ENCODE results near the gene DGKA.
"Not testable (repeated sequence)": the region's sequence is repeated elsewhere in the genome, so short reads cannot be mapped to it uniquely, and the experiment has no call there.

The DGKA gene

DNA sequence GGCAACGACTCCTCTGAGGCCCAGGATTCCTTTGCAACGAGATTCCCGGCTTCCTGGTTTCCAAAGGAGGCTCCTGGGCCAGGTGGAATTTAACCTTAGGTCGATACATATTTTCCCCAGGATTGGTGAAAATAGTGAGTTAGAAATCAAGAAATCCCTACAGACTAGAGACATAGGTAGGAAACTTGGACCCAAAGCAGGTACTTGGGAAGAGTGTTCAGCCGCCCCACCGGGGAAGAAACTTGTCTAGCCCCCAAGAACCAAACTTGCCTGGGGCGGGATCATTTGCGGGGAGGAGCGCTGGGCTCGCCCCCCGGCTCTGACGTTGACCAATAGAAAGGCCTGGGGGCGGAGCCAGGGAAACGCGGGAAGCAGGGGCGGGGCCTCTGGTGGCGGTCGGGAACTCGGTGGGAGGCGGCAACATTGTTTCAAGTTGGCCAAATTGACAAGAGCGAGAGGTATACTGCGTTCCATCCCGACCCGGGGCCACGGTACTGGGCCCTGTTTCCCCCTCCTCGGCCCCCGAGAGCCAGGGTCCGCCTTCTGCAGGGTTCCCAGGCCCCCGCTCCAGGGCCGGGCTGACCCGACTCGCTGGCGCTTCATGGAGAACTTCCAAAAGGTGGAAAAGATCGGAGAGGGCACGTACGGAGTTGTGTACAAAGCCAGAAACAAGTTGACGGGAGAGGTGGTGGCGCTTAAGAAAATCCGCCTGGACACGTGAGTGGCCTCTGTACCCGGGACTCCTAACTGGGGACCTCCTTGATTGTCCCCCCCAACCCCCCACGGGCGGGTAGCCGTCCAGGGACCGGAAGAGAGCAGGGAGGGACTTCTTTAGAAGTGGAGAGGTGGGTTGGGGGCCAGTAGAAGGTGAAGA, 35.7 kb downstream of the DGKA start, which contains the start of gene CDK2:
Gene CDK2, plus strand, starts transcription at position 423 of the 874 bp plus-strand sequence. Its CDS starts 179 bp downstream, at position 602.
- DNase-seq (ENCODE audit: low read depth, low spot score), result peak; percentile 92

DNA sequence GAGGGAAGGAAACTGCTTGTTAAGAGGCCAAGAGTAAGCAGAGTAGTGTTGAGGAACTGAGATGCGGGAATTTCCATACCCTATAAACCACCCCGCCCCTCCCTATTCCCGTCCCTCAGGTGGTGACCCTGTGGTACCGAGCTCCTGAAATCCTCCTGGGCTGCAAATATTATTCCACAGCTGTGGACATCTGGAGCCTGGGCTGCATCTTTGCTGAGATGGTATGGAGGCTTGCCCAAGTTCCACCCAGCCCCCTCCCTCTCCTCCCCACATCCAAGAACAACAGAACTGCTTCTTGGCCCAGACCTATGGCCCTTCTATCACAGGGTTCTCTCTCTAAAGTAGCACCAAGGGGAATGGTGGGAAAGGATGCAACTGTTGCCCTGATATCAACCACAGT, 38.4 kb downstream of the DGKA start:
- no peak for DNase-seq (ENCODE audit: low read depth, low spot score)

DNA sequence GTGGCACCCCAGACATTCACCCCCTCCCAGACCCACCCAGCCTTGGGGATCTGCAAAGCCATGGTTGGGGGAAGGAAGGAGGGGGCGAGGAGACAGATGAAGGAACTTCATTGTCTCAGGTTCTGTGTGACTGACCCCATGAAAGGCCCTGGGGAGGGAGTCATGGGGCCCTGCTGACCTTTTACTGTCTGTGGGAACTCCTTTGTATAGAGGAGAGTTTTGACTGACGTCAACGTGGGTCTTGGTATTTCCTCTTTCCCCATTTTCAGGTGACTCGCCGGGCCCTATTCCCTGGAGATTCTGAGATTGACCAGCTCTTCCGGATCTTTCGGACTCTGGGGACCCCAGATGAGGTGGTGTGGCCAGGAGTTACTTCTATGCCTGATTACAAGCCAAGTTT, 39.8 kb downstream of the DGKA start:
- DNase-seq (ENCODE audit: low read depth, low spot score), result no peak

- DNase-seq (ENCODE audit: low read depth, low spot score), result peak; percentile 56
These were observed 41.1 kb downstream of the DGKA start for GRCh38 chr12:55972042-55972441.

GRCh38 chr12:55972456-55972855, 41.5 kb downstream of the DGKA start:
- no peak for DNase-seq (ENCODE audit: low read depth, low spot score)

DNA sequence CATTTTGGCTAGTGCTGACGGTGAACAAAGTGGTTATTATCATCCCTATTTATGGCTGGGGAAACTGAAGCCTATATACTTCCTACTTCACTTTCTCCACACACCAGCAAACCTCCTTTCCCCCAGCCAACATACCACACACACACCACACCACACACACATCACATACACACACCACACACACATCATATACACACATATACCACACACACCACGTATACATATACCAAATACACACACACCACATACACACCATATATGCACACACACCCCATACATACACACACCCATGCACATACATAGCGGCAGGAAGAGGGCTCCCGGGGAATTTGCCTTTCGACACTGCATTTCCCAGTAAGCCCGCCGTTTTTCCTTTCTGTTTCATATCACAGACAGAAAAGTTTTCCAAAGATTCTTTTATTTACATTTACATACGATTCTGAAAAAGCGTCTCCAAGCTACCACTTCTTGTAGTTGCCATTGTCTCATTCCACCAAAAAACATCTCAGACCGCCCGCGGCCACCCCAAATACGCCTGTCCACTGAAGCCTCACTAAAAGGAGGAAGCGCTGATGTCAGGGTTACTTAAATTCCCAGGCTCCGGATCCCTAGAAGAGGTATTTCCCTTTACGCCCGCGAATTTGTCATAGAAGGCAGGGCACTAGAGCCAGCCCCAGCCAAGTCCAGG, 42.1 kb downstream of the DGKA start:
- no peak for DNase-seq (ENCODE audit: low read depth, low spot score)

DNA sequence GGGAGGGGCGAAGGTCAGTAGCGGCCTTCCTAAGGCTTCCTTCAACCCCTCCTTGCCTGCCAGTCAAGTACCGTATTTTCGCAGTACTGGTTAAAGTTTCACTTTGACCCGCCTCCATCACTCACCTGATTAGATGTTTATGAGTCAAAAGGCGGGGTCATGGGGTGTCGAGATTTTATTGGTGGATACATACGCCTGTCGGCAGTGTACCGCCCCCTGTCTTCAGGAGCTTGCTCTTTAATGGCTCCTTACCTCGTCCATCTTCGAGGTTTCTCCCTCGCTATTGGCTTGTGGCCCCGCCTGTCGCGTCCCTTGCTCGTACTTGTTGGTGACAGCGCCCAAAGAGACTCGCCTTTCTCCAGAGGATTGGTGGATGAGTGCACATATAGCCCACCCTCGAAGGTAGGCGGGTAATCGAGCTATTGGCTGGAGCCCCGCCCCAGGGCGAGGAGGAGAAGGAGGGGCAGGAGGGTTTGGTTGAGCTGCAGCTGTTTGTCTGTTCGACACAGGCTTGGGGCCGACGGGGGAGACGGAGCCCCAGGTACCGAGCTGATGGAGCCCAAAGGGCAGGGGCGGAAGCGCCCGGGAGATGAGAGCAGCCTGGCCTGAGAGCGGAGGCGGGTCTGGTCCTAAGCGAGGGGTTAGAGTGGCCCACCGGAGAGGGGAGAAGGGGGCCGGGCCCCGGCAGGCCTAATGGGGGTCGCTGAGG, 42.8 kb downstream of the DGKA start, which contains the start of gene RAB5B:
Gene RAB5B, plus strand, starts transcription at position 480 of the 709 bp plus-strand sequence. CDS start 12,883 bp downstream, outside the sequence.
- DNase-seq (ENCODE audit: low read depth, low spot score), result peak; percentile 100

DNA sequence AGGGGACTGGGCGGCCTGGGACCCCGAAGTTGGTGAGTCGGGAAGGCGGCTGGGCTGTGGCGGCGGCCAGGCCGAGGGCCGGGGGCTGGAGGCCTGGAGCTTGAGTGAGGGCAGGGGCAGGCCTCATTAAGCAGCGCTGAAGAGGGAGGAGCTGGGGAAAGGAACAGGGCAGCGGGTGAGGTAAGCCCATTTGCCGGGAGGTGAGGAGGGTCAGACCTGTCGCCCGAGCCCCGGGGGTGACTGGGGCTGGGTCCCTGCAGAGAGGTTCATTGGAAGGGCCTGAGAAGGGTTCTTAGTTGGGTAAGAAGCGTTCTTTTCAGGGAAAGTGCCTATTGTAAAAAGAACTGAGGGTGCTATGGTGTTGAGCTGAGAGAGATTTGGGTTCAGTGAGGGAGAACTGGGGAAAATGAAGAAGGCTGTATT, 43.4 kb downstream of the DGKA start:
- DNase-seq (ENCODE audit: low read depth, low spot score), result peak; percentile 75

- no peak for DNase-seq (ENCODE audit: low read depth, low spot score)
These were observed 47.4 kb downstream of the DGKA start for GRCh38 chr12:55978393-55978792.

DNA sequence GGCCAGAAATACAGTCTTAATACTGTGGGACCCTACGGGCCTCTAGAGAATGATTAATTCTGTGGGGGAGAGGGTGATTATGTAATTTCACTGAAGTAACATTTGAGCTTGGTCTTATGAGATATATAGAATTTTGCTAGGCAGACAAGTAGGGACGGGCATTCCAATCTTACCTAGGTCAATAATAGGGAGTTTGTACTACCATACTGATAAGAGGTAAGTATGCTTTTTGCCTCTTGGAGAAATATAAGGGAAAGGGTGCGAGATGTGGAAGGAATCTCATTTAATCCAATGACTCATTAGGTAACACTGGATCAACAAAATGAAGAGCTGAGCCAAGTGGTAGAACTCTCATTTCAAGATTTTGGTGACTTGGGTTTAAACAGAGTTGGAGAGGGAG, 48.1 kb downstream of the DGKA start:
- no peak for DNase-seq (ENCODE audit: low read depth, low spot score)

DNA sequence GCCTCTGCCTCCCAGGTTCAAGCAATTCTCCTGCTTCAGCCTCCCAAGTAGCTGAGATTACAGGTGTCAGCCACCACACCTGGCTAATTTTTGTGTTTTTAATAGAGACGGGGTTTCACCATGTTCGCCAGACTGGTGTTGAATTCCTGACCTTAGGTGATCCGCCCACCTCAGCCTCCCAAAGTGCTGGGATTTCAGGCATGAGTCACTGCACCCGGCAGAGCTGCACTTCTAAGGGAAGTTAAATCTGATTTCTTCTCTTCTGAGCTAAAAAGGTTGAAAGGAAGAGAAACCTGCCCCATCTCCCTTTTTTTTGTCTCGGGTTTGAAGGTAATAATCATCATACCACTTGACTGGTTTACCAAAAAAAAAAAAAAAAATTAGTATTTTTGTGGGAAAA, 50.9 kb downstream of the DGKA start:
- not testable (repeated sequence) for DNase-seq (ENCODE audit: low read depth, low spot score)

DNA sequence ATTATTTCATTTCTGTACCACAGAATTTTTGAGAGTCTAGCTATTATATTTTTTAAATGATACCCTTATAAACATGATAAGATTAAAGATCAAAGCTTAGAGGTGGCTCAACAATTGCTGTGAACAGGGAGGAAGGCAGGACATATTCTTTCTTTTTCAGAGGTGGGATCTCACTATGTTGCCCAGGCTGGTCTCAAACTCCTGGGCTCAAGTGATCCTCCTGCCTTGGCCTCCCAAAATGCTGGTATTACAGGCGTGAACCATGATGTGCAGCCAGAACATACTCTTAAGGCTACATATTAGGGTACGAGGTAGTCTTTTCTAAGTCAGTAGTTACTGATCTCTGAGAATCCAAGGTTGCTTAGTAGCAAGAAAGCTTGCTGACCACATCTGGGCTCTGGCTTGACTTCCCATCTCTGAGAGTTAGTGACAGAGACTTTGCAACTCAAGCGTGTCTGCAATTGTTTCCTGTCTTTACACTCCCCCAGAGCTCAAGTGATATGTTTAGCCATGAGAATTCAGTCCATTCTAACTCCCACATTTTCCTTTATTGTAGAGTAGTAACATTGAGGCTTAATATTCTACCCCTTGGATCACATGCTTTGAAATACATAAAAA, 51.5 kb downstream of the DGKA start:
- DNase-seq (ENCODE audit: low read depth, low spot score), result no peak

- no peak for DNase-seq (ENCODE audit: low read depth, low spot score)
These were observed 52.4 kb downstream of the DGKA start for GRCh38 chr12:55983232-55983842.

DNA sequence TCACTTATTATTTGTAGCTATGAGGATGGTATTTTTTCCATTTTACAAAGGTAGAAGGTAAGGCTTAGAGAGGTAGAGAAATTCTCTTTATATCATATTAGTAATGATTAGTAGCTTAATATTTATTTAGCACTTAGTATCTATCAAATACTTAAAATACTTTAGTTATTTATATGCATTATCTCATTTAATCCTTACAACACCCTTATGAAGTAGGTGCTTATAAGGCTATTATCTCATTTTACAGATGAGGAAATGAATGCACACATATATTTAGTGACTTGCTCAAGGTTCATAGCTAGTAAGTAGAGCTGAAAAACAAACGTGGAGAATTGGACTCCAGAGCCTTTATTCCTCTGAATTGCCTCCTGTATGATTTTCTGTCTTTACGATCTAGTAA, 53.9 kb downstream of the DGKA start:
- DNase-seq (ENCODE audit: low read depth, low spot score), result no peak

GRCh38 chr12:55985341-55985740, 54.4 kb downstream of the DGKA start:
- no peak for DNase-seq (ENCODE audit: low read depth, low spot score)

- not testable (repeated sequence) for DNase-seq (ENCODE audit: low read depth, low spot score)
These were observed 55.0 kb downstream of the DGKA start for GRCh38 chr12:55985976-55986375.

DNA sequence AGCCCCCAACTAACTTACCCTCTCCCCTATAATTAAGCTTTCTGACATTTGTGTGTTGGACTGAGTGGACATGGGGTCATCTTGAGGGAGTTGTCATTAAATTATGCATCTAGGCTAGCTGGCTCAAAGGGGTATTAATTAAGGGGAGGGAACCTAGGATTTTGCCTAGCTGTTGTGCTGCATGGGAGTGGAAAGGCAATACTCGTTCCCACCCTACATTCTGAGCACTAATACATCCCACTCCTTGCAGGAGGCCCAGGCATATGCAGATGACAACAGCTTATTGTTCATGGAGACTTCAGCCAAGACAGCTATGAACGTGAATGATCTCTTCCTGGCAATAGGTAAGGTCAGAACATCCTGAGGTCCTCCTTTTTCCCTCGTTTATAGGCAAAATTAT, 60.1 kb downstream of the DGKA start:
- DNase-seq (ENCODE audit: low read depth, low spot score), result no peak

GRCh38 chr12:55993230-55993853, 62.4 kb downstream of the DGKA start:
- DNase-seq (ENCODE audit: low read depth, low spot score), result no peak

DNA sequence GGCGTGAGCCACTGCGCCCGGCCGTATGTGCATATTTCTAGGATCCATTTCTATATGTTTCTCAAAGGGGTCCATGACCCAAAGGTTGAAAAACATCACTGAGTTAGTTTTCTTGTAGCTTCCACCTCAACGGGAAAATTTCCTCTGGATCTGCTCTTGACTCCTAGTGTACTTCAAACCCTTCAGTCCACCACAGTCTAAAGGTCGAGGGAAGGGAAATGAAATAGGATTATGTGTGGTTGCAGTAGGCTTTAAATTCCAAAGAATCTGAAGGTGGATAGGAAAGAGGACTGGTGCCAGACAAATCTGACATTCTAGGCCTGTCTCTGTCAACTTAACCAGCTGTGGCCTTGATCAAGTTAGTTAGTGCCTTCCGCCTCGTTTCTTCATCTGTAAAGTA, 64.4 kb downstream of the DGKA start:
- DNase-seq (ENCODE audit: low read depth, low spot score), result no peak

GRCh38 chr12:55996201-55996714, 65.3 kb downstream of the DGKA start:
- peak; percentile 81 for DNase-seq (ENCODE audit: low read depth, low spot score)

Measured in astrocyte of the hippocampus (primary cell).